ENCODE data around the gene PTPRD. TPM values are rescaled to one million over a fixed set of nuclear protein-coding genes. Genes with fewer than 3 reads are reported as not detected.

PTPRD gene
- total RNA-seq, 1 donor from 2014 or later: 336 TPM

DNA sequence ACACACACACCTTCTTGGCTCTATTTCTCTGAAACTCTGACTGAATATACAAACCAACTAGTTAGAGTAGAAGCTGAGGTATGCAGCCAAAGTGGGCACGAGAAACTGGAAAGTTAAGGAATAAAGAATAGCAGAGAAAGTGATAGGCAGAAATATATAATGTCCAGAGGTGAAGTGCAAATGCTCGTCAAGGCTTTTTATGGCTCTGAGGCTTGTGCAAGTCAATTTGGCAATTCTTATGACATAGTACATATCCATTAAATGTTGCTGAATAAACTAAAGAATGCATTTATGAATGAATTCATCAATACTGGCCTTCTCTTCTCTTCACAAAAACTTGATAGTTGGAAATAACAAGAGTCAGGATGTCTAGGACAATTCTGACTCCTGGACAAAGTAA, 2323.1 kb downstream of the PTPRD start:
- no peak for DNase-seq

DNA sequence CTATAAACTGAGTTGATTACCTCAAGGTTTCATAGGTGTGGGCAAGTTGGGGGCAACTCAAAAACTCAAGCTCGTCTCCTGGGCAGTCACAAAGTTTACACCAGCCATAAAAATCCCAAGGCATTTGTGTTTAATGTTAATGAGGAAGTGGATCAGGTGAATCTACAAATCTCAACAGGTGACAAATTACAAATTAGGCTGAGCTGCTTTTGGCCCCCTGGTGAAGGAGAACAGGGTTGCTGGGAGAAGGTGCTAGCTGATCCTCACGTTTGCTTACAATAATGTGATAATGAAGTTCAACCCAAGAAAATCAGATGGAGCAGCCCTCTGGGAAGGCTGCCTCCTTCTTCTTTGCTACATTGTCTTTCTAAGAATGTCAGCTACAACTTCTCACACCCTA, 2324.8 kb downstream of the PTPRD start:
- no peak for DNase-seq

DNA sequence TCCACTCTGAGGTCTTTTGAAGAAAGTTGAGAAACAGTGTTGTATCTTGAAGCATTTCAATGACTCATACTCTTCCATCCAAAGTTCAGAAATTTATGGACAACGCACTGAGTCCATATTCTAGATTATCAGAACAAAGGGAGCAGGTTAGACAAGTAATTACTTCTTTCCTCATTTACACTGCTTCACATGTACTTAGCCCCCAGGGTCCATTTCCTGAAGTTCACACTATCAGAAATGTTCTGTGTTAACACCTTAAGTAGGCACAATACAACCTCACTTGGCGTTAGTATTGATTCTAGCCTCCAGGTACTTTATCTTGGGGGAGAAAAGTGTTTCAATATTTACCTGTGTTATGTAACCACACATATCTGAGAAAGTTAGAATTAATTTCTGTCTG, 2325.3 kb downstream of the PTPRD start:
- no peak for DNase-seq

DNA sequence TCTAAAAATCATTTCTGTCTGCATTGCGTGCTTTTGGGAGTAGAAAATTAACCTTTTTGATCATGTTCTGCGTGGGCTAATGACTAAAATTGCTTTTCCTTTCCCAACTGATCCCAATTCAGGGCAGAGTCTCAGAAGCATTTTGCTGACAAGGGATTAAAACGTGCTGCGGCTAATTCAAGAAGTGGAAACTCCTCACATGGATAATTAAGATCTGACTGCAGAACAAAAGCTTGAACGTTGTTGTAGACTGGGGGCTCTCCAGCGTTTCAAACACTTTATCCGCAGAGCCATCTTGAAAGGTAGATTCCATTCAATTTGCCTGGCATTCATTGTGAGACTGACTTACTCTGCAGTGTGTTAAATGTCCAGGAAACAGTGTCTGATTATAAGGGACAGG, 2327.9 kb downstream of the PTPRD start:
- no peak for DNase-seq

DNA sequence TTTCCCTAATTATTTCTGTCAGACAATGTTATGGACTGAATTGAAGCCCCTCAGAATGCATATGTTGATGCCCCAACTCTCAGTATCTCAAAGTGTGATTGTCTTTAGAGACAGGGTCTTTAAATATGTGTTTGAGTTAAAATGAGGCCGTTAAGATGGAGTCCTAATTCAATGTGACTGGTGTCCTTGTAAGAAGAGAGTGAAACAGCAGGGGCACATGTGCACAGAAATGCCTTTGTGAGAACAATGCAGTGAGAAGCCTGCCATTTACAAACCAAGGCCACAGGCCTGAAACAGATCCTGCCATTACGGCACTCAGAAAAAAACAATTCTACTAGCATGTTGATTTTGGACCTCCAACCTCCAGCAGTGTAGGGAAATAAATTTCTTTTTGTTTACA, 2330.3 kb downstream of the PTPRD start:
- DNase-seq: no peak

DNA sequence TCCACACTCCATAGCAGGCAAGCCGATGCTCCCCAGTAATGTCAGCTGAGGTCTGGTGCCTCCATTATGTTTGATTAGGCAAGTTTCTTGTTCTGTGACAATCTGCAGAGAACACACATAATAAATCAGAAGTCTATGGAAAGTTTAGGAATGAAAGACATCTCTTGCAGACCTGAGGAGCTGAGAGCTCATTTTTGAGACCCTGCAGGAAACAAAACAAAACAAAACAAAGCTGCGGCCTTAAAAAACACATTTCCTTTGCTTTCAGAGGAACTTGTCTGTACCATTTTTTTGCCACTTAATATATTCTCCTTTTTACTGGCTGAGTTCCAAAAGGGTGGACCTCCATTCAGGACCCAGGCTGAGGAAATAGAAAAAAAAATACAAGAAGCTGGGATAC, 2332.0 kb downstream of the PTPRD start:
- no peak for DNase-seq

DNA sequence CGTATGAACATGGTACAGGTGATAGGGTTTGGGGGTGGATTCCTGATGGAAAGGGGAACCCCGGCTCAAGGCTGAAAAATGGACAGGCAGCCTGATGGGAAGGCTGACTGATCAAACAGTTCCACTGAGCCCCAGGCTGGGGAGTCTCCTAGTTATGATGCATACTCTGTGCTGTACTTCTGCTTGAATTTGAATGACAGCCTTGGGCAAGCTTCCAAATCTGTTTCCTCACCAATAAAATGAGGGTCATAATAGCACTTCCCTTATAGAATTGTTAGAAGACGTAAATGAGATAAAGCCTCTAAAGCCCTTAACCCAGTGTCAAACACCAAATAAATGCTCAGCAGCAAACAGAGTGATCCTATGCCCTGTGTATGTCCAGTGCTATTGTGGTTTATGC, 2334.8 kb downstream of the PTPRD start:
- no peak for DNase-seq

DNA sequence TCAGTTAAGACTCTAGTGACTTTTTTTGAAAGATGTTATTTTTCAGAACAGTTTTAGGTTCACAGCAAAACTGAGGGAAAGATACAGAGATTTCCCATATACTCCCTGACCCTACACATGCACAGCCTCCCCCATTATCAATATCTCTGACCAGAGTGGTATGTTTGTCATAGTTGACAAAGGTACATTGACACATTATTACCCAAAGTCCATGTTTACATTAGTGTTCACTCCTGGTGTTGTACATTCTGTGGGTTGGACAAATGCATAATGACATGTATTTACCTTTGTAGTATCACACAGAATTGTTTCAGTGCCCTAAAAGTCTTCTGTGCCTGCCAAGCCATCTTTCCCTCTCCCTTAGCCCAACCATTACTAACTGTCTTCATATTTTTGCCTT, 2342.6 kb downstream of the PTPRD start:
- DNase-seq: no peak

DNA sequence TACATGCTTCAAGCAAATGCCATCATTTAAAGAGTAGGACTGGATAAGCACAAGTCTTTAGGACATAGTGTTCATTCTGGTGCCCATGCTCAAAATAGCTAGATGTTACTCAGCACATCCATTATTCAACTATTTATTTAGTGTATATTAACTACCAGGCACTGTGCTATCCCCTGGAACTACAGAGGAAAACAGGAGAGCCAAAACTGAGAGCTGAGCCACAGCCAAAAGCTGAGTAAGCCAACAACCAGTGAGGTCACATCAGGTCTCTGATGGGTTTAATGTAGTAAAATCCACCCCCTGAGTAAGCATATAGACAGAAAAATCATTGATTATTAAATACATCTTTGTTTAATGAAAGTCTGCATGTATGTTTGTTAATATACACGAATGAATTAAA, 2343.9 kb downstream of the PTPRD start:
- DNase-seq: no peak

DNA sequence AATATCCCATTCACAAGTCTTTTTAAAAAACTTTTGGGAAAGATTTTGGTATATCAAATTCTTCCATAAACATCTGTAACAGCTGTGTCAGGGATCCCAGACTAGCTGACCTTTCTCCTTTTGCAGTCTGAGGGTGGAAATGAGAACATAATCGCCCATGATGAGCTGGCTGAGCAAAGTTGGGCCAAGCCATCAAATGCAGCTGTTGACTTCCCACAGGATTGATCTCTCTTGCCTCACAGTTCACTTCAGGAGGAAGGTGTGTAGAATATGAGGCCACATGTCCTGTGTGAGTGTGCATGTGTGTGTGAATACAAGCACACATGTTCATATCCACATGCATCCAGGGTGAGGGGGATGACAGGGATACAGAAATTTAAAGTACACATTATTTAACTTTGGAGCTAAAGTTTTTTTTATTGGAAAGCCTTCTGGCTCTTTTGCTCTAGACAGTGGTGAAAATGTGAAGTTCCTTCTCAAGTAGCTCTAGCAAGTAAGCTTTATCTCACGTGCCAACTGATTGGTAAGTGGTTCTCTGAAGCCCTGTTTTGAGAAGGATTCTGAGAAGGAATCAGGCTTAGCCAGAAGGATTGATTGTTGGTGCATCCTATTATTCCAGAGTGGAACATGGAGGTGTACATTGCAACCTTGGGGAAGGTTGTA, 2344.5 kb downstream of the PTPRD start:
- no peak for DNase-seq

DNA sequence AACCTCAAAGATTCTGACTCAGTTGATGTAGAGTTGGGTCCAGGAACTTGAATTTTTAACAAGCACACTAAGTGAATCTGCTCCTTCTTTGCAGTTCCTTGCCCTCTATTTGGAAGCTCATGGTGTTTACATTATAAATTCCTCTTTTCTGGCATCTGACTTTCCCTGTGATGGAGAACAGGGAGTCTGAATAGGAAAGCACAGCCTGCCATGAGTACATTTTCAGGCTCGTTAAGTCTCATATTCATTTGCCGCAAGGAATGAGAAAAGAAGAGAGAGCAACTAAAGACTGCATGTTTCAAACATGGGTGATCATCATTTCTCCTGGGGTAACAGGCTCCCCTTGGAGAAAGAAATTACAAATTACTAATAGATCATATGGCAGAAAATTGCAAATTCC, 2345.2 kb downstream of the PTPRD start:
- no peak for DNase-seq

DNA sequence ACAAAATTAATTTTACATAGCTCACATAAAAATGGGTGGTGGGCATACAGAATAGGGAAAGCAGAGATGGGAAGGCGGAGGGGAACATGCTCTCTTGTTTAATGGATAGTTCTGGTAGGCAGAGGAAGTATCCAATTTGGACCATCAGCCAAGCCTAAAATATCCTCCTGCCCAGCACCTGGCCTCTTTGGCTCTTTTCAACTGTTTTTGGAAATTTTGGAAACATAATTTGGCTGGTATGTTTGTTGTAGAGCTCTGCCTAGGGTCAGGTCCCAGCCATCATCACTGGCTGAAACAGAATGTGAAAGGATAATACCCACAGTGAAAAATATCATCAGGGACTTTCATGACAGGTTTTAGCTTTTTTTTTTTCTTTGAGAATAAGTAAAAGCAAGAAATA, 2345.9 kb downstream of the PTPRD start:
- DNase-seq: no peak

DNA sequence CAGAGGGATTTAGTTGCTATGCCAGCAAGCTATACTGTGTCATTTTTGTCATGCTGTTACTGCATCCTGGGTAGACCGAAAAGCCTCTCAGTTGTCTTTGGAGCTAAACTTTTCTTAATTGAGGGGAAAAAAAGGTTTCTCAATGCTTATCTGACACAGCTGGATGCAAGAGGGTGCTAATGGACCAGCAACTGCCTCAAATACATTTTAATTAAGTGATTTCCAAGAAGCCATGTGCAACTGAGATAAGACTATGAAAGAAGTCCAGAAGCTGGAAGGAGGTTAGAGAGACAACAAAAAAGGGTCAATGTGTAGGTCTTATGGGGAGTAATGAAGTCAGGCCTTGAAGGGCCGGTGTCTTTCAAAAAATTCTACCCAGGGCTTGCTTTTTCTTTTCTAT, 2347.5 kb downstream of the PTPRD start:
- no peak for DNase-seq

Small RNA genes lying within 50 kb of the gene (small RNA-seq; reads per million reads assigned to genes)
- gene AL135790.2 (not detected), gene RNU7-185P (not detected)
